Measurements from ENCODE around the gene AP1AR. TPM values are rescaled to one million over a fixed set of nuclear protein-coding genes. Genes with fewer than 3 reads are reported as not detected.

Gene AP1AR
- total RNA-seq, 4 donors from 2014 or later = 15.0 to 20.4 (median 16.6) TPM

DNA sequence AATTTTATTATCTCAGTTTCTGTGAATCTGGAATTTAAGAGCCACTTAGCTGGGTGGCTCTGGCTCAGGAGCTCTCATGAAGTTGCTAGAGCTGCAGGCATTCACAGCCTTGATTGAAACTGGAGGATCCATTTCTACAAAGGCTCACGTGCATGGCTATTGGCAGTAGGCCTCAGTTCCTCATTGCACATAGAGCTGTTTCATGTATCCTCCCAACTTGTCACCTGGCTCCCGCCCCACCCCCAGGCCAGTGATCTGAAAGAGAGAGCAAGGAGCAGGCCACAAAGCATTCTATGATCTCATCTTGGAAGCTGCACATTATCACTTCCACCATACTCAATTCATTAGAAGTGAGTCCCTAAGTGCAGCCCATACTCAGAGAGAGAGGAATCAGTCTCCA lies 18.5 kb upstream of the AP1AR start:
- no peaks in the 10 kb centered on the region for H3K27me3 ChIP-seq
- H3K36me3 ChIP-seq = no peaks in the 10 kb centered on the region
- TF ChIP-seq POLR2A (IDR thresholded peaks at IDR 0.05) (no peak), CTCF (IDR thresholded peaks at IDR 0.05) (no peak)

GRCh38 chr4:112213856-112214255 lies 17.7 kb upstream of the AP1AR start:
- Histone ChIP-seq H3K4me3 (replicated peaks in 1 of 3) (no peak overlapping the region), H3K36me3 (no peaks in the 10 kb centered on the region), H3K4me1 (no peaks in the 10 kb centered on the region), H3K9me3 (no peaks in the 10 kb centered on the region), H3K27ac (no peak overlapping the region), H3K27me3 (no peaks in the 10 kb centered on the region)
- DNase-seq = no peak
- TF ChIP-seq POLR2A (IDR thresholded peaks at IDR 0.05) = no peak
- TF ChIP-seq CTCF (IDR thresholded peaks at IDR 0.05) = no peak
- 85 to 91% methylated on average over 3 of the region's 3 CpGs for WGBS, 2 donors
- intact Hi-C loops (cut with DNase I) = loop anchor here (10.0 kb wide), 1 partner anchor 311 kb away; no protein-coding TSS in a partner anchor

More for the DNA sequence above, 18.5 kb upstream of the AP1AR start:
- no peaks in the 10 kb centered on the region for H3K4me1 ChIP-seq
- no peak for DNase-seq
- intact Hi-C loops (cut with DNase I) = loop anchor here (10.0 kb wide), 1 partner anchor 312 kb away; no protein-coding TSS in a partner anchor
- 83 to 90% methylated on average over 2 of the region's 2 CpGs for WGBS, 2 donors
- H3K9me3 ChIP-seq = no peaks in the 10 kb centered on the region
- no peak overlapping the region for H3K4me3 ChIP-seq (replicated peaks in 1 of 3)
- H3K27ac ChIP-seq = no peak overlapping the region

GRCh38 chr4:112214390-112215264 lies 17.0 kb upstream of the AP1AR start:
- Histone ChIP-seq H3K36me3 (no peaks in the 10 kb centered on the region), H3K4me1 (no peaks in the 10 kb centered on the region), H3K9me3 (no peaks in the 10 kb centered on the region), H3K27ac (no peak overlapping the region), H3K4me3 (replicated peaks in 1 of 3) (no peak overlapping the region), H3K27me3 (no peaks in the 10 kb centered on the region)
- TF ChIP-seq POLR2A (IDR thresholded peaks at IDR 0.05) (no peak), CTCF (IDR thresholded peaks at IDR 0.05) (peak in 3 of 6 experiments; percentile 53 to 72 (median 61))
- intact Hi-C loops (cut with DNase I) = loop anchor here (10.0 kb wide), 1 partner anchor 310 kb away; no protein-coding TSS in a partner anchor
- no peak for DNase-seq

- DNase-seq = no peak
- intact Hi-C loops (cut with DNase I) = loop anchor here (10.0 kb wide), 1 partner anchor 305 kb away; no protein-coding TSS in a partner anchor
- Histone ChIP-seq H3K9me3 (no peaks in the 10 kb centered on the region), H3K4me1 (no peaks in the 10 kb centered on the region), H3K27ac (no peak overlapping the region), H3K36me3 (no peaks in the 10 kb centered on the region), H3K4me3 (replicated peaks in 1 of 3) (no peak overlapping the region), H3K27me3 (no peaks in the 10 kb centered on the region)
- TF ChIP-seq POLR2A (IDR thresholded peaks at IDR 0.05) (no peak), CTCF (IDR thresholded peaks at IDR 0.05) (no peak)
- 89 to 95% methylated on average over 7 of the region's 7 CpGs for WGBS, 2 donors
These were observed 11.7 kb upstream of the AP1AR start for GRCh38 chr4:112219826-112220366.
